Measurements from ENCODE around the gene PCDHGA1.

PCDHGA1 gene

GRCh38 chr5:141478321-141478945 lies 148.1 kb downstream of the PCDHGA1 start:
- Histone ChIP-seq H3K9me3 (ENCODE audit: insufficient read depth, low read length) (no peaks in the 10 kb centered on the region), H3K36me3 (ENCODE audit: insufficient read depth, insufficient read length, low read length) (no peaks in the 10 kb centered on the region), H3K9ac (ENCODE audit: insufficient read length, low read depth) (no peak overlapping the region), H3K27me3 (ENCODE audit: insufficient read depth, insufficient read length) (peaks cover 36% of the 10 kb centered on the region), H3K4me3 (ENCODE audit: insufficient read length, low read depth) (no peak overlapping the region), H3K4me1 (ENCODE audit: insufficient read depth, insufficient read length) (peaks cover 4% of the 10 kb centered on the region)
- no peak for DNase-seq (ENCODE audit: low read depth, low spot score)
- no peak for TF ChIP-seq ZNF274 (IDR thresholded peaks at IDR 0.05; ENCODE audit: low read depth, low read length)
- TF ChIP-seq SUZ12 (IDR thresholded peaks at IDR 0.05; ENCODE audit: extremely low read depth, insufficient read depth, insufficient read length): no peak
- TF ChIP-seq YY1 (IDR thresholded peaks at IDR 0.05; ENCODE audit: insufficient read depth, insufficient read length): no peak

- no peak for TF ChIP-seq YY1 (IDR thresholded peaks at IDR 0.05; ENCODE audit: insufficient read depth, insufficient read length)
- TF ChIP-seq SUZ12 (IDR thresholded peaks at IDR 0.05; ENCODE audit: extremely low read depth, insufficient read depth, insufficient read length): no peak
- TF ChIP-seq ZNF274 (IDR thresholded peaks at IDR 0.05; ENCODE audit: low read depth, low read length): no peak
- Histone ChIP-seq H3K4me1 (ENCODE audit: insufficient read depth, insufficient read length) (peaks cover 4% of the 10 kb centered on the region), H3K27me3 (ENCODE audit: insufficient read depth, insufficient read length) (peaks cover 28% of the 10 kb centered on the region), H3K4me3 (ENCODE audit: insufficient read length, low read depth) (no peak overlapping the region), H3K9me3 (ENCODE audit: insufficient read depth, low read length) (no peaks in the 10 kb centered on the region), H3K36me3 (ENCODE audit: insufficient read depth, insufficient read length, low read length) (no peaks in the 10 kb centered on the region), H3K9ac (ENCODE audit: insufficient read length, low read depth) (no peak overlapping the region)
- DNase-seq (ENCODE audit: low read depth, low spot score): no peak
These were observed 149.5 kb downstream of the PCDHGA1 start for GRCh38 chr5:141479776-141480175.

- DNase-seq (ENCODE audit: low read depth, low spot score): no peak
- peaks cover 7% of the 10 kb centered on the region for H3K36me3 ChIP-seq (ENCODE audit: insufficient read depth, insufficient read length, low read length)
These were observed 153.6 kb downstream of the PCDHGA1 start for GRCh38 chr5:141483902-141484301.

GRCh38 chr5:141484310-141484640 lies 154.0 kb downstream of the PCDHGA1 start:
- no peak for DNase-seq (ENCODE audit: low read depth, low spot score)
- H3K27me3 ChIP-seq (ENCODE audit: insufficient read depth, insufficient read length): peaks cover 22% of the 10 kb centered on the region
- H3K9me3 ChIP-seq (ENCODE audit: insufficient read depth, low read length): no peaks in the 10 kb centered on the region; the same call in 1 of the 2 replicates
- H3K36me3 ChIP-seq (ENCODE audit: insufficient read depth, insufficient read length, low read length): peaks cover 7% of the 10 kb centered on the region
- peak overlapping the region; percentile 38 for H3K4me3 ChIP-seq (ENCODE audit: insufficient read length, low read depth)
- peak overlapping the region; percentile 17 for H3K9ac ChIP-seq (ENCODE audit: insufficient read length, low read depth)
- TF ChIP-seq YY1 (IDR thresholded peaks at IDR 0.05; ENCODE audit: insufficient read depth, insufficient read length): no peak
- TF ChIP-seq ZNF274 (IDR thresholded peaks at IDR 0.05; ENCODE audit: low read depth, low read length): no peak
- TF ChIP-seq SUZ12 (IDR thresholded peaks at IDR 0.05; ENCODE audit: extremely low read depth, insufficient read depth, insufficient read length): no peak
- H3K4me1 ChIP-seq (ENCODE audit: insufficient read depth, insufficient read length): peaks cover 3% of the 10 kb centered on the region

More at GRCh38 chr5:141483902-141484301, 153.6 kb downstream of the PCDHGA1 start:
- H3K9me3 ChIP-seq (ENCODE audit: insufficient read depth, low read length): no peaks in the 10 kb centered on the region; the same call in 1 of the 2 replicates
- H3K4me1 ChIP-seq (ENCODE audit: insufficient read depth, insufficient read length): peaks cover under 1% of the 10 kb centered on the region
- TF ChIP-seq ZNF274 (IDR thresholded peaks at IDR 0.05; ENCODE audit: low read depth, low read length) (no peak), SUZ12 (IDR thresholded peaks at IDR 0.05; ENCODE audit: extremely low read depth, insufficient read depth, insufficient read length) (no peak), YY1 (IDR thresholded peaks at IDR 0.05; ENCODE audit: insufficient read depth, insufficient read length) (no peak)
- H3K27me3 ChIP-seq (ENCODE audit: insufficient read depth, insufficient read length): peaks cover 22% of the 10 kb centered on the region
- H3K4me3 ChIP-seq (ENCODE audit: insufficient read length, low read depth): peak overlapping the region; percentile 38
- peak overlapping the region; percentile 17 for H3K9ac ChIP-seq (ENCODE audit: insufficient read length, low read depth)

- no peak for TF ChIP-seq ZNF274 (IDR thresholded peaks at IDR 0.05; ENCODE audit: low read depth, low read length)
- no peak for TF ChIP-seq YY1 (IDR thresholded peaks at IDR 0.05; ENCODE audit: insufficient read depth, insufficient read length)
- no peak for TF ChIP-seq SUZ12 (IDR thresholded peaks at IDR 0.05; ENCODE audit: extremely low read depth, insufficient read depth, insufficient read length)
- Histone ChIP-seq H3K9me3 (ENCODE audit: insufficient read depth, low read length) (no peaks in the 10 kb centered on the region; the same call in 1 of the 2 replicates), H3K9ac (ENCODE audit: insufficient read length, low read depth) (peak within 1 kb of the TSS; percentile 74), H3K4me1 (ENCODE audit: insufficient read depth, insufficient read length) (peaks cover 3% of the 10 kb centered on the region), H3K36me3 (ENCODE audit: insufficient read depth, insufficient read length, low read length) (peaks cover 7% of the 10 kb centered on the region), H3K4me3 (ENCODE audit: insufficient read length, low read depth) (peak within 1 kb of the TSS; percentile 38), H3K27me3 (ENCODE audit: insufficient read depth, insufficient read length) (peaks cover 22% of the 10 kb centered on the region)
- DNase-seq (ENCODE audit: low read depth, low spot score): no peak
These were observed 154.5 kb downstream of the PCDHGA1 start, which contains the start of gene PCDHGC4 for GRCh38 chr5:141484641-141485311. Gene PCDHGC4 (plus strand): TSS chr5:141485030. CDS start chr5:141485174, 144 bp downstream.

- H3K9me3 ChIP-seq (ENCODE audit: insufficient read depth, low read length): no peaks in the 10 kb centered on the region; the same call in 1 of the 2 replicates
- H3K4me1 ChIP-seq (ENCODE audit: insufficient read depth, insufficient read length): peaks cover 3% of the 10 kb centered on the region
- TF ChIP-seq YY1 (IDR thresholded peaks at IDR 0.05; ENCODE audit: insufficient read depth, insufficient read length) (no peak), ZNF274 (IDR thresholded peaks at IDR 0.05; ENCODE audit: low read depth, low read length) (no peak), SUZ12 (IDR thresholded peaks at IDR 0.05; ENCODE audit: extremely low read depth, insufficient read depth, insufficient read length) (no peak)
- H3K27me3 ChIP-seq (ENCODE audit: insufficient read depth, insufficient read length): peaks cover 29% of the 10 kb centered on the region
- peaks cover 14% of the 10 kb centered on the region for H3K36me3 ChIP-seq (ENCODE audit: insufficient read depth, insufficient read length, low read length)
- H3K4me3 ChIP-seq (ENCODE audit: insufficient read length, low read depth): peak overlapping the region; percentile 38
- no peak for DNase-seq (ENCODE audit: low read depth, low spot score)
- peak overlapping the region; percentile 74 for H3K9ac ChIP-seq (ENCODE audit: insufficient read length, low read depth)
These were observed 155.2 kb downstream of the PCDHGA1 start for GRCh38 chr5:141485321-141486055.
